Measurements from ENCODE around the gene TM7SF2. TPM values are rescaled to one million over a fixed set of nuclear protein-coding genes. Genes with fewer than 3 reads are reported as not detected.
"Not testable (repeated sequence)": the region's sequence is repeated elsewhere in the genome, so short reads cannot be mapped to it uniquely, and the experiment has no call there.

The TM7SF2 gene
- total RNA-seq, 1 donor from 2014 or later: 8.4 TPM

DNA sequence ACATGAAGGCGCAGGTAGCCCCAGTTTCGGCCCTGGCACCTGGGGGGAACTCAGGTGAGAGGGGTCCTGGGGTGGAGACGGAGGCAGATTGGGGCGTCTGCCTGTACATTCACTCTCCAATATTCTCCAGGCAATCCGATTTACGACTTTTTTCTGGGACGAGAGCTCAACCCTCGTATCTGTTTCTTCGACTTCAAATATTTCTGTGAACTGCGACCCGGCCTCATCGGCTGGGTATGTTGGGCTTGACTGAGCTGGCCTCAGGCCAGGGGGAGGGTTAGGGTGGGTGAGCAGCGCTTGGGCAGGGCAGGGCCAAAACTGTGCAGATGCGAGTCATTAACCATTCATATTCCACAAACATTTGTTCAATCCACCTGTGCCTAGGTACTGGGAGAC is 1.7 kb downstream of the TM7SF2 start:
- Histone ChIP-seq H3K27ac (ENCODE audit: low read depth, low read length) (no peak overlapping the region), H3K9ac (ENCODE audit: low read depth in 1 of 3, low read length in 3 of 3) (peak overlapping the region; percentile 72 to 86 (median 73))

DNA sequence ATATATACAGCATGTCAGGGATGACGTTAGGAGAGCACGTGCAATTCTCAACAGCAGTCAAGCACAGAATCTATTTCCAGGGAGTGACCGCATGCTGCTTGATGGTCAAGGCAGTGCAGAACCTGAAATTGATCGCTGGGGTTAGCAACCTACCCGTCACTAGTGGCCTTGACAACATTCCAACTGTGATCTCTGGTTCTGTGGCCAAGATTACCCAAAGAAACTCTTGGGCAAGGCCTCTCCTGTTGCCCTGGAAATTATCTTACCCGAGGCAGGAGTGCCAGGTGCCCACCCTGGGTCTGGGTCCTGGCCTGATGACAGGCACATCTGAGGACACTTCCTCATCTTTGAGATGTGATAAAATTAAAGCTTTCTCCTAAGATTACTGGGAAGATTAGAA is 2.2 kb downstream of the TM7SF2 start:
- Histone ChIP-seq H3K27ac (ENCODE audit: low read depth, low read length) (no peak overlapping the region), H3K9ac (ENCODE audit: low read depth in 1 of 3, low read length in 3 of 3) (peak overlapping the region in 1 of 3 donors; percentile 86), H3K4me1 (ENCODE audit: control insufficient read depth in 3 of 3, insufficient read depth in 3 of 3, low read length in 3 of 3) (peaks cover 39 to 73% (median 58%) of the 10 kb centered on the region in 3 donors), H3K9me3 (ENCODE audit: control insufficient read depth in 3 of 3, low read length in 3 of 3) (no peaks in the 10 kb centered on the region), H3K4me3 (ENCODE audit: low read length in 3 of 3) (no peak overlapping the region), H3K36me3 (ENCODE audit: control insufficient read depth in 3 of 3, insufficient read depth in 3 of 3, low read length in 3 of 3) (peaks cover 20 to 24% (median 24%) of the 10 kb centered on the region in 3 donors), H3K27me3 (ENCODE audit: control insufficient read depth in 3 of 3, insufficient read depth in 3 of 3, low read length in 3 of 3) (no peaks in the 10 kb centered on the region)

More for the DNA sequence above, 1.7 kb downstream of the TM7SF2 start:
- H3K4me3 ChIP-seq (ENCODE audit: low read length in 3 of 3): peak overlapping the region in 2 of 3 donors; percentile 56 to 76
- H3K36me3 ChIP-seq (ENCODE audit: control insufficient read depth in 3 of 3, insufficient read depth in 3 of 3, low read length in 3 of 3): peaks cover 21 to 24% (median 22%) of the 10 kb centered on the region in 3 donors
- H3K4me1 ChIP-seq (ENCODE audit: control insufficient read depth in 3 of 3, insufficient read depth in 3 of 3, low read length in 3 of 3): peaks cover 39 to 72% (median 58%) of the 10 kb centered on the region in 3 donors
- no peaks in the 10 kb centered on the region for H3K9me3 ChIP-seq (ENCODE audit: control insufficient read depth in 3 of 3, low read length in 3 of 3)
- no peaks in the 10 kb centered on the region for H3K27me3 ChIP-seq (ENCODE audit: control insufficient read depth in 3 of 3, insufficient read depth in 3 of 3, low read length in 3 of 3)

DNA sequence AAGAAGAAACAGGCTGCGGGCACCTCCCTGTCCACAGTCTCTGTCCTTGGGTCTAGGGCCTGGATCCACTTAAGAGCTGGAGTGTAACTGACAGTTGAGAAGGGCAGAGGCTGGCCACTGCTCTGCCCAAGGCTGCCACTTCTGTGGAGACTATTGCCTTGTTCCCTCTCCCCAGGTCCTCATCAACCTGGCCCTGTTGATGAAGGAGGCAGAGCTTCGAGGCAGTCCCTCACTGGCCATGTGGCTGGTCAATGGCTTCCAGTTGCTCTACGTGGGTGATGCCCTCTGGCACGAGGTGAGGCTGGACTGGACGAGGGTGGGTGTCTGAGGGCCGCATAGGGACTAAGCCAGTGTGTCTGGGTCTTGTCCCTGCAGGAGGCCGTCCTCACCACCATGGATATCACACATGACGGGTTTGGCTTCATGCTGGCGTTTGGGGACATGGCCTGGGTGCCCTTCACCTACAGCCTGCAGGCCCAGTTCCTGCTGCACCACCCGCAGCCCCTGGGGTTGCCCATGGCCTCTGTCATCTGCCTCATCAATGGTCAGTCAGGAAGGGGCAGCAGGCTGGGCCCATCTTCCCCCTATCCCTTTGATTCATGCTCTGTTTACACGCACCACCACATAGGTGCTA is 3.0 kb downstream of the TM7SF2 start:
- Histone ChIP-seq H3K27ac (ENCODE audit: low read depth, low read length) (no peak overlapping the region), H3K4me1 (ENCODE audit: control insufficient read depth in 3 of 3, insufficient read depth in 3 of 3, low read length in 3 of 3) (peaks cover 39 to 73% (median 58%) of the 10 kb centered on the region in 3 donors)

DNA sequence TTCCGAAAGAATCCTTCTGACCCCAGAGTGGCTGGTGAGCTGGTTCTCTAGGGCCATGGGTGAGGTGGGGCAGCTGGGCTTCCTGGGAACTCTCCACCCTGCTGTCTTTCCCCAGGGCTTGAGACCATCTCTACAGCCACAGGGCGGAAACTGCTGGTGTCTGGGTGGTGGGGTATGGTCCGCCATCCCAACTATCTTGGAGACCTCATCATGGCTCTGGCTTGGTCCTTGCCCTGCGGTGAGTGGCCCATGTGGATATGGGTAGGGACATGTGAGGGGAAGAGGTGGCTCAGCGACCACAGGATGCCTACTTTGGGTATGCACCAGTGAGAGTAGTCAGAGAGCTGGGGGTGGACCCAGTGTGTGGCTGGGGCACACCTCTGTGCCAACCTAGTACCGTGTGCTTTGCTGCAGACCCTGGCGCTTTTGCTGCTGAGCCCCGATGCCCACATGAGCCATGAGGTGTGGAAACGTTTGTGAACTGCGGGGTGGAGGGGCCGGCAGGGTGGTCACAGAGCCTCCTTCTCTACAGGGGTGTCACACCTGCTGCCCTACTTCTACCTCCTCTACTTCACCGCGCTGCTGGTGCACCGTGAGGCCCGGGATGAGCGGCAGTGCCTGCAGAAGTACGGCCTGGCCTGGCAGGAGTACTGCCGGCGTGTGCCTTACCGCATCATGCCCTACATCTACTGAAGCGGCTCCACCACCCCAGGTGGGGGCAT is 3.9 kb downstream of the TM7SF2 start:
- H3K4me1 ChIP-seq (ENCODE audit: control insufficient read depth in 3 of 3, insufficient read depth in 3 of 3, low read length in 3 of 3): peaks cover 34 to 70% (median 58%) of the 10 kb centered on the region in 3 donors
- H3K9me3 ChIP-seq (ENCODE audit: control insufficient read depth in 3 of 3, low read length in 3 of 3): no peaks in the 10 kb centered on the region
- peaks cover 23 to 28% (median 26%) of the 10 kb centered on the region in 3 donors for H3K36me3 ChIP-seq (ENCODE audit: control insufficient read depth in 3 of 3, insufficient read depth in 3 of 3, low read length in 3 of 3)
- H3K9ac ChIP-seq (ENCODE audit: low read depth in 1 of 3, low read length in 3 of 3): peak overlapping the region; percentile 33 to 94 (median 88)
- H3K27ac ChIP-seq (ENCODE audit: low read depth, low read length): no peak overlapping the region
- H3K27me3 ChIP-seq (ENCODE audit: control insufficient read depth in 3 of 3, insufficient read depth in 3 of 3, low read length in 3 of 3): no peaks in the 10 kb centered on the region
- H3K4me3 ChIP-seq (ENCODE audit: low read length in 3 of 3): no peak overlapping the region

More for the DNA sequence above, 3.0 kb downstream of the TM7SF2 start:
- H3K27me3 ChIP-seq (ENCODE audit: control insufficient read depth in 3 of 3, insufficient read depth in 3 of 3, low read length in 3 of 3): no peaks in the 10 kb centered on the region
- H3K9me3 ChIP-seq (ENCODE audit: control insufficient read depth in 3 of 3, low read length in 3 of 3): no peaks in the 10 kb centered on the region
- peak overlapping the region in 1 of 3 donors; percentile 25 for H3K9ac ChIP-seq (ENCODE audit: low read depth in 1 of 3, low read length in 3 of 3)
- peaks cover 18 to 22% (median 20%) of the 10 kb centered on the region in 3 donors for H3K36me3 ChIP-seq (ENCODE audit: control insufficient read depth in 3 of 3, insufficient read depth in 3 of 3, low read length in 3 of 3)
- H3K4me3 ChIP-seq (ENCODE audit: low read length in 3 of 3): no peak overlapping the region

DNA sequence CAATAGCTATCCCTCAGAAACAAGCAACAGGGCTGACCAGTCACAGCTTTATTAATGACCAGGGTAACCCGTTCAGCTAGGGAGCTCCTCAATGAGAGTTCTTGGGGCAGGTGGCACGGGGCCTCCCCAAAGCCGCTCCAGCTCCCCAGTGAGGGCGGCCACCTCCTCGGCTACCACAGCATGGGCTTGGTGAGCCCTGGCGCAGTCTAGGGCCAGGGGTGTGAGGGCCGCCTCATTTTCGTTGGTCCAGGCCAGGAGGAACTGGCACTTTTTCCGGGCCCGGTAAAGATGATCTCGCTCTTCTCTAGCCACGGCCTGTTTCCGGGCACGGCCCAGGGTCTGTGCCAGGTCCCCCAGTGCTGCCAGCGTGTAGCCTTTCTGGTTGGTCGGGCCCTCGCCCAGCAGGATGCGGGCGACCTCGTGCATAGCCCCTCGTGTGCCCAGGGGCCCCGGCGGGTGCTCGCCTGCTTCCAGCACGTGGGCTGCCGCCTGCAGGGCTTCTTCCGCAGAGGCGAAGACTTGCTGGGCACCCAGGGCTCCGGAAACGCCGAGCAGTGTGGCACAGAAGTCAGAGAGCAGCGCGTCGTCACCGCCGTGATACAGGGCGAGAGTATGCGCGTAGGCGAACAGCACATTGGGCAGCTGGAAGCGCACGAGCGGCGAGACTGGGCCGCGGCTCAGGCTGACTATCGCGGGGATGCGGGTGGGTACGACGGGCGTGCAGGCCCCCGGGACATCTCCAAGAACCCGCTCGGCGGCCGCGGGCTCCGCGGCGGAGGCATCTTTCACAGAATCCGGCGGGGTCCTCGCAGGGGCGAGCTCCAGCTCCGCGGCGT is 4.9 kb downstream of the TM7SF2 start:
- Histone ChIP-seq H3K27ac (ENCODE audit: low read depth, low read length) (peak overlapping the region; percentile 79), H3K4me3 (ENCODE audit: low read length in 3 of 3) (peak overlapping the region; percentile 90 to 97 (median 91)), H3K9ac (ENCODE audit: low read depth in 1 of 3, low read length in 3 of 3) (peak overlapping the region; percentile 88 to 94 (median 94)), H3K27me3 (ENCODE audit: control insufficient read depth in 3 of 3, insufficient read depth in 3 of 3, low read length in 3 of 3) (no peaks in the 10 kb centered on the region), H3K9me3 (ENCODE audit: control insufficient read depth in 3 of 3, low read length in 3 of 3) (no peaks in the 10 kb centered on the region), H3K4me1 (ENCODE audit: control insufficient read depth in 3 of 3, insufficient read depth in 3 of 3, low read length in 3 of 3) (peaks cover 33 to 70% (median 59%) of the 10 kb centered on the region in 3 donors), H3K36me3 (ENCODE audit: control insufficient read depth in 3 of 3, insufficient read depth in 3 of 3, low read length in 3 of 3) (peaks cover 30 to 35% (median 32%) of the 10 kb centered on the region in 3 donors)

DNA sequence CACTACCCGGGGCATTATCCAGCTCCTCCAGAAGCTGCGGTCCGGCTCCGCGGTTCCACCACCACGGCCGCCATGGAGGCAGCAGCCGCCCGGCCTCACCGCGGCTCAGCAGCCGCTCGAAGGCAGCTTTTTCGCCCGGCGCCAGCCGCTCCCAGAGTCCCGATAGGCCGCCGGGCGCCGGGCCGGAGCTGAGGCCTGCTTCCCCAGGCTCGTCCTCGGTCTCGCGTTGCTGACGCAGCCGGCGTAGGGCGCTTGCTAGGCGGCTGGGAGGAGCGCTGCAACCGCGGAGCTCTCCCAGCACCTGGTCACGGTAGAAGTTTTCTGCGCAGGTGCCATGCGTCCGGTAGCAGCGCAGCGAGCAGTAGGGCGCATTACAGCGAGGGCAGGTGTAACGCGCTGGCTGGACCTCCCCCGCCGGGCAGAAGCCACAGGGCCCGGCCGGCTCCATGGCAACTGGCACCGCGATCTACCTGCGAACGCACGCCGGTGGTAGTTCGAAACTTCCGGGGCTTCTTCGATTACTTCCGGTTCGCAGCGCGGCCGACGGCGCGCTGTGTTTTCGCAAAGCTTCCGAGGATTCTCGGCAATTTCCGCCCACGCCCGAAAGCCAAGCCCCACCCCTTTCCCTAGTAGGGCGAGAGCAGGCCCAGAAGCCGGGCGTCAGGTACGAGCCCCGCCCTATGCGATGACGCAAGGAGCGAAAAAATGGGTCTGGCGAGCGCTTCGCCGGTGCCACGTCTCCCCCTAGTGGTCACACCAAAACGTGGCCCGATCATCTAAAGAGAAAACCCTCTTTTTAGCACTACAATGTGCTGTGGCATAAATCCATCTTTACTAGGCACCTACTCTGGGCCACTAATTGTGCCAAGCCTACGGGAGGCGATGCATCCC is 5.8 kb downstream of the TM7SF2 start, which contains the start of gene ZNHIT2:
Gene ZNHIT2 (minus strand): TSS at position 496 of the 891 bp plus-strand sequence. CDS start 48 bp downstream, at position 448.
- Histone ChIP-seq H3K9ac (ENCODE audit: low read depth in 1 of 3, low read length in 3 of 3) (peak within 1 kb of the TSS; percentile 88 to 94 (median 94)), H3K27ac (ENCODE audit: low read depth, low read length) (peak within 1 kb of the TSS; percentile 79), H3K27me3 (ENCODE audit: control insufficient read depth in 3 of 3, insufficient read depth in 3 of 3, low read length in 3 of 3) (no peaks in the 10 kb centered on the region), H3K4me3 (ENCODE audit: low read length in 3 of 3) (peak within 1 kb of the TSS; percentile 90 to 97 (median 91)), H3K9me3 (ENCODE audit: control insufficient read depth in 3 of 3, low read length in 3 of 3) (no peaks in the 10 kb centered on the region), H3K36me3 (ENCODE audit: control insufficient read depth in 3 of 3, insufficient read depth in 3 of 3, low read length in 3 of 3) (peaks cover 30 to 35% (median 32%) of the 10 kb centered on the region in 3 donors), H3K4me1 (ENCODE audit: control insufficient read depth in 3 of 3, insufficient read depth in 3 of 3, low read length in 3 of 3) (peaks cover 33 to 69% (median 52%) of the 10 kb centered on the region in 3 donors)

DNA sequence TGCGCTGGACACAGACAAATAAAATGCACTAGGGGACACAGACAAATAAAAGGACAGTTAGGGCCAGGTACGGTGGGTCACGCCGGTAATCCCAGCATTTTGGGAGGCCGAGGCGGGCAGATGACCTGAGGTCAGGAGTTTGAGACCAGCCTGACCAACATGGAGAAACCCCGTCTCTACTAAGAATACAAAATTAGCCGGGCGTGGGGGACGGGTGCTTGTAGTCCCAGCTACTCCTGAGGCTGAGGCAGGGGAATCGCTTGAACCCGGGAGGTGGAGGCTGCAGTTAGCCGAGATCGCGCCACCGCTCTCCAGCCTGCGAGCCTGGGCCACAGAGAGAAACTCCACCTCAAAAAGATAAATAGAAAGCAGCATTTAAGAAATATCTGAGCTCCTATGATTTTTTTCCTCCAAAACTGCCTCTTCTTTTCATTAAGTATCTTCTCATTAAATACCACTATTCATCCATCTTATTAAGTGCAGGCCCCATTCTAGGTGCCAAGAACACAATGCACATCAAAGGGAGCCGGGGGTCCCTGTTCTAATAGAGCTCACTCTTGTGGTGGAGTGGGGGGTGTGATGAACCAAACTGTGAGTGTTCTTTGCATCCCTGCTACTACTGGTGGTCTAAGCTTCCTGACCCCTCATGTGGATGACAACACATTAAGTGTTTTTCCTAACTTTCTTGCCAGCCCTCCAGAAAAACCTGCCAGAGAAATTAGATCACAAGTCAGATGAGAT is 6.6 kb downstream of the TM7SF2 start:
- no peaks in the 10 kb centered on the region for H3K9me3 ChIP-seq (ENCODE audit: control insufficient read depth in 3 of 3, low read length in 3 of 3)
- peak overlapping the region in 1 of 3 donors; percentile 9 for H3K4me3 ChIP-seq (ENCODE audit: low read length in 3 of 3)
- no peaks in the 10 kb centered on the region for H3K27me3 ChIP-seq (ENCODE audit: control insufficient read depth in 3 of 3, insufficient read depth in 3 of 3, low read length in 3 of 3)
- H3K9ac ChIP-seq (ENCODE audit: low read depth in 1 of 3, low read length in 3 of 3): peak overlapping the region in 1 of 3 donors; percentile 50
- H3K4me1 ChIP-seq (ENCODE audit: control insufficient read depth in 3 of 3, insufficient read depth in 3 of 3, low read length in 3 of 3): peaks cover 33 to 69% (median 50%) of the 10 kb centered on the region in 3 donors
- H3K27ac ChIP-seq (ENCODE audit: low read depth, low read length): peak overlapping the region; percentile 52
- H3K36me3 ChIP-seq (ENCODE audit: control insufficient read depth in 3 of 3, insufficient read depth in 3 of 3, low read length in 3 of 3): peaks cover 30 to 35% (median 32%) of the 10 kb centered on the region in 3 donors

DNA sequence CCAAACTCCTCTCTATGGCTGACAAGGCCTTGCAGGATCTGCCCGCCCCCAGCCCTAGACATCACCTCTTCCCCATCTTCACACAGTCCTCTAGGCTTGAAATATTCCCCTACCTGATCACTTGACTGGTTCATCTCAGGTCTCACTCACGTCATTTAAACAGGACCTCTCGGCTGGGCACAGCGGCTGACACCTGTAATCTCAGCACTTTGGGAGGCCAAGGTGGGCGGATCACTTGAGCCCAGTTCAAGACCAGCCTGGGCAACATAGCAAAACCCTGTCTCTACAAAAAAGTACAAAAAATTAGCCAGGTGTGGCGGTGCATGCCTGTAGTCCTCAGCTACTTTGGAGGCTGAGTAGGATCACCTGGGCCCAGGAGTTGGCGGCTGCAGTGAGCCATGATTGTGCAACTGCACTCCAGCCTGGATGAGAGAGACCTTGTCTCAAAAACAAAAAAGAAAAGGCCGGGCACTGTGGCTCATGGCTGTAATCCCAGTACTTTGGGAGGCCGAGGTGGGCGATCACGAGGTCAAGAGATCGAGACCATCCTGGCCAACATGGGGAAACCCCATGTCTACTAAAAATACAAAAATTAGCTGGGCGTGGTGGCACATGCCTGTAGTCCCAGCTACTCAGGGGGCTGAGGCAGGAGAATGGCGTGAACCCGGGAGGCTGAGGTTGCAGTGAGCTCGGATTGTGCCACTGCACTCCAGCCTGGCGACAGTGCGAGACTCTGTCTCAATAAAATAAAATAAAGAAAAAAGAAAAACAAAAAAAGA is 7.4 kb downstream of the TM7SF2 start:
- H3K4me1 ChIP-seq (ENCODE audit: control insufficient read depth in 3 of 3, insufficient read depth in 3 of 3, low read length in 3 of 3): peaks cover 33 to 65% (median 44%) of the 10 kb centered on the region in 3 donors
- peak overlapping the region in 1 of 3 donors; percentile 25 for H3K9ac ChIP-seq (ENCODE audit: low read depth in 1 of 3, low read length in 3 of 3)
- not testable (repeated sequence) for H3K27ac ChIP-seq (ENCODE audit: low read depth, low read length); H3K9me3 ChIP-seq (ENCODE audit: control insufficient read depth in 3 of 3, low read length in 3 of 3); H3K4me3 ChIP-seq (ENCODE audit: low read length in 3 of 3); H3K27me3 ChIP-seq (ENCODE audit: control insufficient read depth in 3 of 3, insufficient read depth in 3 of 3, low read length in 3 of 3)
- peaks cover 30 to 35% (median 32%) of the 10 kb centered on the region in 3 donors for H3K36me3 ChIP-seq (ENCODE audit: control insufficient read depth in 3 of 3, insufficient read depth in 3 of 3, low read length in 3 of 3)
